GM18498 (cell line): ENCODE data around the gene SOCS6.
"Not testable (repeated sequence)": the region's sequence is repeated elsewhere in the genome, so short reads cannot be mapped to it uniquely, and the experiment has no call there.

Experiments
- ATAC-seq: cut with Tn5 transposase; IDR thresholded peaks from one replicate; pipeline ENCODE4 v1.9.1; 2021; ENCODE audit warnings: mild to moderate bottlenecking, moderate library complexity; ENCODE audit not compliant: unreplicated experiment

Gene SOCS6

GRCh38 chr18:70321616-70322015, 32.8 kb downstream of the SOCS6 start:
- ATAC-seq: no peak

- ATAC-seq: no peak
These were observed 33.5 kb downstream of the SOCS6 start for GRCh38 chr18:70322385-70322784.

GRCh38 chr18:70322928-70323327, 34.1 kb downstream of the SOCS6 start:
- no peak for ATAC-seq

- ATAC-seq: no peak
These were observed 36.1 kb downstream of the SOCS6 start for GRCh38 chr18:70324897-70325296.

- no peak for ATAC-seq
These were observed 37.4 kb downstream of the SOCS6 start for GRCh38 chr18:70326255-70326654.

GRCh38 chr18:70328169-70328568, 39.3 kb downstream of the SOCS6 start:
- no peak for ATAC-seq

- no peak for ATAC-seq
These were observed 40.2 kb downstream of the SOCS6 start for GRCh38 chr18:70329071-70329470.

- ATAC-seq: no peak
These were observed 42.0 kb downstream of the SOCS6 start for GRCh38 chr18:70330887-70331286.

- ATAC-seq: no peak
These were observed 42.7 kb downstream of the SOCS6 start for GRCh38 chr18:70331456-70332097.

GRCh38 chr18:70332694-70333093, 43.8 kb downstream of the SOCS6 start:
- ATAC-seq: no peak

GRCh38 chr18:70333316-70333715, 44.5 kb downstream of the SOCS6 start:
- ATAC-seq: no peak

GRCh38 chr18:70333757-70334156, 44.9 kb downstream of the SOCS6 start:
- no peak for ATAC-seq

GRCh38 chr18:70334264-70334663, 45.4 kb downstream of the SOCS6 start:
- no peak for ATAC-seq

GRCh38 chr18:70334728-70335329, 46.0 kb downstream of the SOCS6 start:
- ATAC-seq: no peak

- no peak for ATAC-seq
These were observed 47.3 kb downstream of the SOCS6 start for GRCh38 chr18:70335892-70336726.

- ATAC-seq: no peak
These were observed 48.5 kb downstream of the SOCS6 start for GRCh38 chr18:70337139-70337972.

- ATAC-seq: no peak
These were observed 50.0 kb downstream of the SOCS6 start for GRCh38 chr18:70338890-70339289.

- no peak for ATAC-seq
These were observed 51.1 kb downstream of the SOCS6 start for GRCh38 chr18:70339915-70340314.

- ATAC-seq: not testable (repeated sequence)
These were observed 59.6 kb downstream of the SOCS6 start for GRCh38 chr18:70348481-70348880.

GRCh38 chr18:70349316-70349715, 60.5 kb downstream of the SOCS6 start:
- no peak for ATAC-seq

- no peak for ATAC-seq
These were observed 65.2 kb downstream of the SOCS6 start for GRCh38 chr18:70354080-70354479.
